GM12873 (cell line): ENCODE measurements around the gene DNAJC1.

Experiments
- CTCF ChIP-seq: IDR thresholded peaks from 2 replicates; pipeline ENCODE4 v1.5.1; 2012; ENCODE audit warnings: low read depth, mild to moderate bottlenecking, moderate library complexity, low read length, control low read depth; ENCODE audit not compliant: insufficient read depth; ENCODE audit errors: missing control alignments

DNAJC1 gene

GRCh38 chr10:21797984-21798765 lies 205.4 kb downstream of the DNAJC1 start:
- TF ChIP-seq CTCF, result no peak

DNA sequence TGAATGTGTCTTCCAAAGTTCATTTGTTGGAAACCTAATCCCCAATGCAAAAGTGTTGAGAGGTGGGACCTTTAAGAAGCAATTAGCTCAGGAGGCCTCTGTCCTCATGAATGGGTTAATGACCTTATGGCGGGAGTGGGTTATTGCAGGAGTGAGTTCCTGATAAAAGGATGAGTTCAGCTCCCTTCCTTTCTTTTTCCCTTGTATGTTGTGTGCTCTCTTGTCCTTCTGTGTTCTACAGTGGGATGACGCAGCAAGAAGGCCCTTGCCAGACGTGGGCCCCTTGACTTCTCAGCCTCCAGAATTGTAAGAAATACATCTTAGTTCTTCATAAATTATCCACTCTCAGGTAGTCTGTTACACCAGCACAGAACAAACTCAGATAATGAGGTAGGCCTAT lies 206.0 kb downstream of the DNAJC1 start:
- no peak for TF ChIP-seq CTCF

DNA sequence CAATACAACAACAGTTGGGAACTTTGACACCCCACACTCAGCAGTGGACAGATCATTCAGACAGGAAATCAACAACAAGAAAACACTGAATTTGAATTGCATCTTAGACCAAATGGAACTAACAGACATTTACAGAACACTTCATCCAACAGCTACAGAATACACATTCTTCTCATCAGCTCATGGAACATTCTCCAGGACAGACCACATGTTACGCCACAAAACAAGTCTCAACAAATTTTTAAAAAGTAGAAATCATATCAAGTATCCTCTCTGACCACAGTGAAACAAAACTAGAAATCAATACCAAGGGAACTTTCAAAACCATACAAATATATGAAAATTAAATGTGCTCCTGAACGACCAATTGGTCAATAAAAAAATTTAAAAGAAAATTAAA lies 212.3 kb downstream of the DNAJC1 start:
- TF ChIP-seq CTCF, result no peak

DNA sequence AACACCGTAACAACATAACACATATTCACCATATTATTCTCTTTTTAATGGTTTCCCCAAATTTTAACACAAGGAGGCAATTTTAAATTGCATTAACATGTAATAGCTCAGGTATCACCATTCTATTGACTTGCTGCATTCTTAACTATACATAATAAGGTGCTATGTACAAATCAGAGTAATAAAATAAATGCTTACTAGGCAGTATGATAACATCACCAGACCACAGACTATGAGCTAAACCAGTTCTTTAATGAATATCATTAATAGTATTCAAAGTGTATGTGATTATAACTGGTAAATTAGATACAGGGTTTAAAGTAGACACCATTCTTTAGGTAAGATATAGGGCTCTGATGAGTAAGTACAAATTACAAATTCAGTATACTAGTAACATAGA lies 226.6 kb downstream of the DNAJC1 start:
- TF ChIP-seq CTCF, result no peak

- no peak for TF ChIP-seq CTCF
Observed at GRCh38 chr10:21771219-21771618, 232.3 kb downstream of the DNAJC1 start.

GRCh38 chr10:21769041-21769440 lies 234.5 kb downstream of the DNAJC1 start:
- TF ChIP-seq CTCF, result no peak

DNA sequence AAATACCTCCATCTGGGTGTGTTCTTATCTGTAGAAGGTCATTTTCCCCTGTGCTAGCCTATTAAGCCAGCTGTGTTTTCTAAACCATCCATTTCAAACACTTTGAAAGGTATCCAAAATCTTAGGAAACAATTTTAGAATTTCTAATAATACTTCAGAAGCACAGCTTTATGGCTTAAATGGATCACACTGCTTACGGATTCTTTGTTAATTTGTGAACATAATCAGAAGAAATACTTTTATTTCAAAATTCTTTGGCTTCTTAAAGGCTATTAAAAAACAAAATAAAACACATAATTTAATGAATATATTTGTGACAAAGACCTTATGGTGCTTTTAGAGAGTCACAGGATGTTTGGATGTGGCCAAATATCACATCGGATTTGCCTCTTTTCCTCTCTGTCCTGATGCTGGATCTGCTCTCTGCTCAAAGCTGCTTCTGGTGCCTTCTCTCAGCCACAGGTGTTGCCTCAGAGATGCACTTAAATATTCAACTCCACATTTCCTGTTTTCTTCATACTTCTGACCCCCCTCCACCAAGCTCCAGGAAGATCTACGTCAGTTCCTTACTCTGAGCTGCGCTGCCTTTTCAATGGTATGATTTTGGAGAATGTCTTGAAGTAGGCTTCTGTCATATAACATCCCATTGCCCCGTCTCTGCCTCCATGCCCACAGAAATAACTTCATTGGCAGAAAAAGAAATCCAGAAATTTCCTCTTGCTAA lies 238.9 kb downstream of the DNAJC1 start:
- TF ChIP-seq CTCF, result no peak
